Large intestine (tissue), 3 donors: ENCODE measurements around the gene CFAP410. TPM values are rescaled to one million over a fixed set of nuclear protein-coding genes. Genes with fewer than 3 reads are reported as not detected.
A peak's percentile ranks its signal among the peaks of the same experiment; 100 is the strongest.
"Not testable (repeated sequence)": the region's sequence is repeated elsewhere in the genome, so short reads cannot be mapped to it uniquely, and the experiment has no call there.

Experiments
- DNase-seq, 2 donors: peaks; one replicate each; pipeline versions ENCODE4 v3.0.0 to v3.0.0-alpha.2; 2013
- H3K27ac ChIP-seq: one replicate; pipeline ENCODE4 v1.5.1; 2013; ENCODE audit warnings: low read length
- H3K27me3 ChIP-seq: 2 replicates; pipeline ENCODE4 v1.6.1; 2013; ENCODE audit warnings: low read length; ENCODE audit not compliant: control insufficient read depth, insufficient read depth
- H3K36me3 ChIP-seq: 2 replicates; pipeline ENCODE4 v1.6.1; 2013; ENCODE audit warnings: low read length; ENCODE audit not compliant: control insufficient read depth, insufficient read depth
- H3K4me1 ChIP-seq: one replicate; pipeline ENCODE4 v1.6.1; 2013; ENCODE audit warnings: low read length; ENCODE audit not compliant: control insufficient read depth, insufficient read depth
- H3K4me3 ChIP-seq: one replicate; pipeline ENCODE4 v1.5.1; 2013; ENCODE audit warnings: low read length
- H3K9me3 ChIP-seq: one replicate; pipeline ENCODE4 v1.6.1; 2013; ENCODE audit warnings: mild to moderate bottlenecking, low read depth, low read length, moderate library complexity; ENCODE audit not compliant: control insufficient read depth
- WGBS: methylation state at CpG from one replicate; pipeline ENCODE4 v1.1.5; 2013; ENCODE audit warnings: low lambda C conversion rate; ENCODE audit not compliant: insufficient coverage; 5-methylcytosine and 5-hydroxymethylcytosine counted together
- polyA plus RNA-seq: library from polyadenylated mRNA; unstranded; fragments of 120-200 nt; gene quantifications from one replicate; pipeline ENCODE4 v1.2.1, GENCODE V29; 2013

Gene CFAP410
- polyA plus RNA-seq, 1 donor: 33.0 TPM

GRCh38 chr21:44349847-44350772 lies 10.9 kb upstream of the CFAP410 start:
- Histone ChIP-seq H3K27ac (no peak overlapping the region), H3K9me3 (no peaks in the 10 kb centered on the region), H3K4me1 (no peaks in the 10 kb centered on the region), H3K36me3 (no peaks in the 10 kb centered on the region), H3K4me3 (no peak overlapping the region), H3K27me3 (peaks cover 42% of the 10 kb centered on the region)
- no CpG with 5 or more reads among the region's 113 CpGs for WGBS
- no peak for DNase-seq

- no peak overlapping the region for H3K27ac ChIP-seq
- WGBS: no CpG with 5 or more reads among the region's 12 CpGs
These were observed 10.2 kb upstream of the CFAP410 start for GRCh38 chr21:44349416-44349846.

GRCh38 chr21:44348861-44349260 lies 9.7 kb upstream of the CFAP410 start:
- no CpG with 5 or more reads among the region's 19 CpGs for WGBS
- DNase-seq: no peak

More at GRCh38 chr21:44349416-44349846, 10.2 kb upstream of the CFAP410 start:
- no peaks in the 10 kb centered on the region for H3K36me3 ChIP-seq
- no peak overlapping the region for H3K4me3 ChIP-seq
- no peaks in the 10 kb centered on the region for H3K4me1 ChIP-seq
- H3K9me3 ChIP-seq: no peaks in the 10 kb centered on the region
- no peak for DNase-seq
- peaks cover 46% of the 10 kb centered on the region for H3K27me3 ChIP-seq

GRCh38 chr21:44347911-44348451 lies 8.8 kb upstream of the CFAP410 start:
- Histone ChIP-seq H3K4me1 (no peaks in the 10 kb centered on the region), H3K4me3 (no peak overlapping the region), H3K9me3 (no peaks in the 10 kb centered on the region), H3K27ac (no peak overlapping the region), H3K27me3 (peaks cover 43% of the 10 kb centered on the region), H3K36me3 (no peaks in the 10 kb centered on the region)
- DNase-seq: no peak
- no CpG with 5 or more reads among the region's 22 CpGs for WGBS

More at GRCh38 chr21:44348861-44349260, 9.7 kb upstream of the CFAP410 start:
- Histone ChIP-seq H3K27me3 (peaks cover 46% of the 10 kb centered on the region), H3K36me3 (no peaks in the 10 kb centered on the region), H3K4me1 (no peaks in the 10 kb centered on the region), H3K27ac (no peak overlapping the region), H3K9me3 (no peaks in the 10 kb centered on the region), H3K4me3 (no peak overlapping the region)

- Histone ChIP-seq H3K4me3 (no peak overlapping the region), H3K27me3 (peaks cover 26% of the 10 kb centered on the region), H3K27ac (no peak overlapping the region), H3K4me1 (peaks cover 3% of the 10 kb centered on the region), H3K36me3 (no peaks in the 10 kb centered on the region), H3K9me3 (no peaks in the 10 kb centered on the region)
- no CpG with 5 or more reads among the region's 11 CpGs for WGBS
- DNase-seq: no peak
These were observed 6.3 kb upstream of the CFAP410 start for GRCh38 chr21:44345495-44345894.

- Histone ChIP-seq H3K36me3 (no peaks in the 10 kb centered on the region), H3K27me3 (peaks cover 23% of the 10 kb centered on the region), H3K9me3 (no peaks in the 10 kb centered on the region), H3K4me1 (peaks cover 9% of the 10 kb centered on the region), H3K27ac (no peak overlapping the region), H3K4me3 (no peak overlapping the region)
- 81% methylated on average over 2 of the region's 17 CpGs for WGBS
- no peak for DNase-seq
These were observed 5.5 kb upstream of the CFAP410 start for GRCh38 chr21:44344541-44345183.

GRCh38 chr21:44342981-44343380 lies 3.8 kb upstream of the CFAP410 start:
- not testable (repeated sequence) for H3K9me3 ChIP-seq, DNase-seq, H3K27me3 ChIP-seq, H3K4me3 ChIP-seq, H3K27ac ChIP-seq, H3K36me3 ChIP-seq
- no CpG with 5 or more reads among the region's 8 CpGs for WGBS
- H3K4me1 ChIP-seq: peaks cover 13% of the 10 kb centered on the region

- H3K36me3 ChIP-seq, H3K27ac ChIP-seq, DNase-seq, H3K27me3 ChIP-seq, H3K9me3 ChIP-seq, H3K4me3 ChIP-seq: not testable (repeated sequence)
- no CpG with 5 or more reads among the region's 12 CpGs for WGBS
- H3K4me1 ChIP-seq: peaks cover 19% of the 10 kb centered on the region
These were observed 2.7 kb upstream of the CFAP410 start for GRCh38 chr21:44341726-44342458.

GRCh38 chr21:44337941-44338895 lies 972 bp downstream of the CFAP410 start:
- Histone ChIP-seq H3K36me3 (peaks cover 14% of the 10 kb centered on the region), H3K27me3 (no peaks in the 10 kb centered on the region), H3K4me1 (peaks cover 19% of the 10 kb centered on the region), H3K4me3 (peak overlapping the region; percentile 55), H3K27ac (peak overlapping the region; percentile 90), H3K9me3 (no peaks in the 10 kb centered on the region)
- DNase-seq: peak; percentile 74 to 85
- WGBS: 0% methylated on average over 1 of the region's 47 CpGs
